B cell (primary cell): ENCODE measurements around the gene KCTD10.

Experiments
- CTCF ChIP-seq: fragments of 200-600 bp; IDR thresholded peaks from one replicate; pipeline ENCODE4 v1.8.0; 2022; ENCODE audit warnings: antibody characterized with exemption, mild to moderate bottlenecking
- EZH2 ChIP-seq: IDR thresholded peaks from 2 replicates; pipeline ENCODE4 v1.6.1; 2012; ENCODE audit warnings: borderline replicate concordance, low read depth, mild to moderate bottlenecking, moderate library complexity, low read length; ENCODE audit not compliant: insufficient read depth, poor library complexity, severe bottlenecking

- no peak for TF ChIP-seq CTCF
- TF ChIP-seq EZH2 = no peak
Observed at GRCh38 chr12:109483346-109483745, 6.2 kb upstream of the KCTD10 start.
